NCI-H128 (cell line): ENCODE results near the gene TP53BP2.

ENCODE experiments used
- DNase-seq: peaks from one replicate; lab custom pipeline; 2025; ENCODE audit not compliant: unreplicated experiment; lab: John Stamatoyannopoulos, UW

The TP53BP2 gene

DNA sequence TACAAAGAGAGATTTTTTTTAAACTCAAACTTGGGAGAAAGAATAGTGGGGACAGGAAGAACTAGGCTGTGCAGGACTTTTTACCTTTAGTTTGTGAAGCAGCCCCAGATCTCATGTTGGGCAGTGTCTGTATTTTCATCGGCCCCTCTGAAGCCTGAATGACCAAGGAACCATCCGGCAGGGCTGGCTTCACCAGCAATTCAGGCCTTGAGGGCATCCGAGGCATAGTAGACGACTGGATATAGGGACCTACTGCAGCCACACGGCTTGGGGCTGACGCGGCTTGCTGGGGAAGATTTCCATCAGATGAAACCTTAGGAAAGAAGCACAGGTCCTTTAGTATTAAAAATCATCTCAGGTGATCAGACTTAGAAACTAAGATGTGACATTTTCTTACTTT is 43.7 kb downstream of the TP53BP2 start:
- DNase-seq, result no peak

DNA sequence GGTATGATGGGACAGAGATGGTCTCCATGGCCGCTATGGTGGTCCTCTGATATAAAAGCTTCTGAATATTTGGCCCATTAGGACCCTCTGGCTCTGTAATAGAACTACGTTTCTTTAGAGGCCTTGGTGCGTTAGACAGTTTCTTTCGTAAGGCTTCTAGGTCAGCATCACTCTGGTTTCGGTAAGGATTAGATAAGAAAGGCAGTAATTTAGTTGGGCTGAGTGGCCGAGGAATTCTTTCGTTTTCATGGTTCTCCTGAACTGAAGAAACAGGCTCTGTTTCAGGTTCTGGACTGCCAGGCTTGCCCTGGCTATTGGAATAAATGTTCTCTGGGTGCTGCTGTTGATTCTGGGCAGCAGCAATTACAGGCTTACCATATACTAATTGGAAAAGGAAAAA is 49.5 kb downstream of the TP53BP2 start:
- no peak for DNase-seq

DNA sequence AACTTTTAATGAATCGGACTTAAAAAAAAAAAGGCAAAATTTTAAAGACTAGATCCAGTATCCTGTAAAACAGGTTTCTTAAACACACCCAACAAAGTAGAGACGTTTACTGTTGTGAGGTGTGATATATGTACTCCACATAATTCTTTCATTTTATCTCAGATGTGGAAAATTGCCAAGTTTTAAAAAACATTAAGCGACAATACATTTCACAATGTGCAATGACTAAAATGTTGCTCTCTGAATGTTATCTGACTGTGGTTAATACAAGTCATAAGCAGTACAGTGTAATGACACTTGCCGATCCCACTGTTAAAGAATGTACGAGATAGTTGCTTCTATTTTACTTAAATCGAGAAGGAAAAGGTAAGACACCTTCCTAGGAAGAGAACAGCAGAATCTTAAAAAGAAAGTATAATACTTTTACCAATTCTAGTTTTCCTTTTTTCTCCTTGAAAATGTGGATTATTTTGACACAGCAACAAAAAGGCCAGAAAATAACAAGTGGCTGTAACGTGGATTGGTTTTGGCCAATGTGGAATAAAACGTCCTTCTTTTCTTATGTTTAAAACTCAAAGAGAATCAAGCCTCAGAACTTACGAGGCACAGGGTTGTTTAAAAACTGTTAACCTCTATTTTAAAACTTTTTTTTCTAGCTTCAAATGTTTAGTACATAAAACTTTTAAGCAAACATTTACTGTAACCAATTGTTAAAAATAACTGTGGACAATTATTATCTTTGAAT is 51.4 kb downstream of the TP53BP2 start:
- DNase-seq, result no peak

DNA sequence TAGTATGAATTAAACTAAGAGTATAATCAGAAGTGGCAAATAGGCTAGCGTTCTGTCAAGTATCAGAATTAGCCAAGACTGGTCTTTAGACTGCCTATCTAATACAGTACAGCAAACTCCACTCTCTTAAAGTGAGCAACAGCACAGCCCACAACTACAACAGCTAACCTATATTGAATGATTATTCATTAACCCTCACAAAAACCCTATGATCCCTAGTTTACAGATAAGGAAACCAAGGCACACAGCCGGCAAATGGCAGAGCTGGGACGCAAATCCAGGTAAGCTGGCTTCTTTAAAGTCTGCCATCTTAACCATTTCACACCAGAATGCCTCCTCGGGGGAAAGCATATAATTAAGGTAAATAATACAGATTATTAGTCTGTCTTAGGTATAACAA is 52.0 kb downstream of the TP53BP2 start:
- DNase-seq, result no peak

DNA sequence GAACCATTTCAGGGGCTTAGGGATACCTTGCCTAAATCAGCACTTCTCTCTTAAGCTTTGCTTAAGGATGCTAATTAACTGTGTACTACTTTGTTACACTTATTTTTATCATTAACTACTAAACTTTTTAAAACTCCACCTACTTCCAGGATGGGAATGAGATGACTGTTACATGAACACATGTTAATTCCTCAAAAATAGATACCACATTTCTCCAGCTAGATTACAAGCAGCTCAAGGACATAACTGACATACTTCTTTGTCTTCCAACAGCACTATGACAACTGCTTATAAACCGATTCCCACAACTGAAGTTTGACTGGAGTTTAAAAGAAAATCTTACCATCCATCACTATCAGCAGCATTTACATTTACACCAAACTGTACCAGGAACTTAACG is 53.7 kb downstream of the TP53BP2 start:
- DNase-seq, result no peak

DNA sequence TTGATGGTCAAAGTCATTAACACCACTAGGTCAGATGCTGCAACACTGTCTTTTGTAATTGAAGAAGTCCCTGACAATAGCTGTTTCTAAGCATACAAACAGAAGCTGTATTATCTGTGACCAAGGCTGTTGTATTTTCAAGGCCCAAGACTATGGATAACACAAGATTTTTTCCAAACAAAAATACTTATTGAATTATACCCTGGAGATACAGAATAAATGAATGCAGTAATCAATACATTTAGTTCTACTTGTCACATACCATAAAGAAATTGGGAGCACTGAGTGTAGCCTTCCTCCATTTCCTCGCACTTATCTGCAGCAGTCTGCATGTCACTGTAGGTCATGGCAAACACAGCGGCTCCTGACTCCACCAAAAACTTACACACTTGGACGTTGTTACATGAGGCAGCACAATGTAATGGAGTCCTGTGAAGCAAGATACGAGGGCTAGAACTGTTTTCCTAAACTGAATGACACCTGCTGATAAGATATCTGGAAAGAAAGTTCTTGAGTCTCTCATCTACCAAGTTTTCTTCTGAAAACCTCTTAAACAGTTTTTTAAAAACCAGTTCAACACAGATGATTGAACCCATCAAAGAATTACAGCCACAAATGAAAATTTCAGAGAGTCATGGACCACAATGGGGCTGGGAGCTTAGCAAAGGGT is 56.9 kb downstream of the TP53BP2 start:
- DNase-seq, result no peak

DNA sequence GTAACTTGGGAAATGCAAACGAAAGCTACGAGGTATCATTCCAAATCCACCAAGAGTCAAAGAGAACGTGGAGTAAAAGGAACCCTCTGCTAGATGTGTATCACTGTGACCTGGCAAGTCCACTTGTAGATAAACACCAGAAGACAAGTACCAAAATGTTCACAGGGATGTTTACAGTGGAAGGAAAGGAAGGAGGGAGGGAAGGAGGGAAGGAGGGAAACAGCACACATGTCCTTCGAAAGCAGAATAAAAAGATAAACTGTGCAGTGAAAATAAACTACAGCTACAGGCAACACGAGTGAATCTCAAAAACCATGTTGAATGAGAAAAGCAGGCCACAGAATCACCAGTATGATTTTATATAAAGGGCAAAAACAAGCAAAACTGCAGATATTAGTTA is 59.9 kb downstream of the TP53BP2 start:
- no peak for DNase-seq

DNA sequence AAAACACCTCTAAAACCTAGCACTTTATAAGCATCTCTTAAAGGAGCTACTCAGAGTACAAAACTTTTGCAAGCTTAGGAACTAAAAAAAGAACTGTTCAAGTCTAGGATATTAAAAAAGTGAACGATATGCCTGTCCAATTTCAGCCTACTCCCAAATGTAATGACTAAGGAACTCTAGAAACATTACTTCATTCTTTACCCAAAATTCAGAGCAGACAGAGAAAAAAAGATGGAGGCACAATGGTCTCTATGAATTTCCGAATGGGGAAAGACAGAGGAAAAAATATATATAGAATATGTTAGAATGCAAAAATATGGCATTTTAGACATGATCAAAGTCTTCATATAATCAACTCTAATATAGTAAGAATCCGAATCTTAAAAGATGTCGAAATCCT is 61.2 kb downstream of the TP53BP2 start:
- no peak for DNase-seq

DNA sequence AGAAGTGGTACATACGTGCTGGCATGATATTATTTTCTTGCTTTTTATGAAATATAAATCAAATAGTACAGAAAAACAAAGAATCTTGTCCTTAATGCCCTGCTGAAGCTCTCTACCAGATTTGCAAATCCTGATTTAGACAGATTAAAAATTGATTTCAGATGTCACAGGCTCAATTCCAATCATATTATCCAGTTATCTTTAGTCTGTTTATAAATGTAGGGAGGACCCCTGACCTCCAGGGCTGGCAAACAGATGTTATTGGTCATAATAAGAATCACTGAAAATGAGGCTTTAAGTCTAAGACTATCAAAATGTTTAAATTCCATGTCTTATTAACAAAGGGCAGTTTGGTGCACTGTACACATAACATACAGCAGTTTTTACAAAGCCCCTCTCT is 62.1 kb downstream of the TP53BP2 start:
- DNase-seq, result no peak

DNA sequence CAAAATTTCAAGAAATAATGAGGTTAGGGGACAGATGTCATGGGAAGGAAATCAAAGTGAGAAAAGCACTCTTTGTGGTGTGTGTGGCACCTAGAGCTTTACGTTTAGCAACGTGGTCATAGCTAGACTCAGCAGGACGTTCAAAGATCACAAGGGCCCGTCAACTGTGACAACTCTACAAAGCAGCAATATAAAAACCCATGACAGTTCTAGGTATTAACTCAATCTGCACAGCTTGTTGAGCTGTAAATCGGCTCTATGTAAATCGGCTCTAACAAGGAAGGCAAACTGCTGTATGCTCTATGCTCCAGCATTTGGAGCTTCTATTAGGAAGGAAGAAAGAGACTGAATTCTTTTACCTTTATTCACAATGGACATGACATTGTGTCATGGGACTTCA is 64.8 kb downstream of the TP53BP2 start:
- no peak for DNase-seq

DNA sequence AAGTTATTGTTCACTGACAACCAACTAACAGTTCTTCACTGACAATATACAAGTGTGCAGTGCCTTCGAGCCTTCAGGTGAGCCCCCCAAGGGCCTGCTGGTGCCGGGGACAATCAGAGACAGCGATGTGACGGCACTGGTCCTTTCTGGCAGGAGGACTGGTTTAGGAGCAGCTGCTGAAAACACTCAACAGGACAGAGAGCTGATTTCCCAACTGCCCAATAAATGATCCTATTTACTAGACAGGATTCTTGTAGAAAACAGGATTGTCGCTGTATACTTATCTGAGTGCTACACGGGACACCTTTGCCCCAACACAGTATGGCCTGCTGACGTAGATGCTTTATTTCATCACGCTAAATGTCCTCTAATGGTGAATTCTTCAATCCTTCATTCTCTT is 65.4 kb downstream of the TP53BP2 start:
- DNase-seq, result no peak

DNA sequence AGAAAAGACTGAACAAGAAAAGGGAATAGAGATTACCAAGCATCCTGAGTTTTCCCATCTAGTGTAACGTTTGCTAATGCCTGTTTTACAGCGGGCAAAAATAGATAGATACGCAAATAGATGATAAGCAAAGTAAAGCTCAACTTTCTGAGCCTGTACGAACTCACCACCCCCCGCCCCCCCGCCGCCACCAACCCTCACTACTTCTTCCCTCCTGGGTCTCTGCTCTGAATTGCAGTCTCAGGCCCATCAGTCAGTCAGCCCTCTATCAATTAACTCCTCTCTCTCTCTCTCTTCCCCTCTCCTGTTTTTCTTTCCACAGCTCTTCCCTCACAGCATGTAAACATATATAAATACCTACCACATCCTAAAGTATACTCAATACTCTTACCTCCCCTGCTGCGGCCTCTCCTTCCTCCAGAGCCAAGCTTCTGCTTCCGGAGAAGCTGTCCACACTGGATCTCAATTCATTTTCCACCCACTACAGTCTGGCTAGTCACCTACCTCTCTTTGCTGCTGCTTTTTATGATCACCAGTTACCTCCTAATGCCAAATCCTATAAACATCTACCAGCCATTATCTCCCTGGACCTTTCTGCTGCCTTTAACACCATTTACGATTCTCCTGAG is 68.8 kb downstream of the TP53BP2 start:
- no peak for DNase-seq

DNA sequence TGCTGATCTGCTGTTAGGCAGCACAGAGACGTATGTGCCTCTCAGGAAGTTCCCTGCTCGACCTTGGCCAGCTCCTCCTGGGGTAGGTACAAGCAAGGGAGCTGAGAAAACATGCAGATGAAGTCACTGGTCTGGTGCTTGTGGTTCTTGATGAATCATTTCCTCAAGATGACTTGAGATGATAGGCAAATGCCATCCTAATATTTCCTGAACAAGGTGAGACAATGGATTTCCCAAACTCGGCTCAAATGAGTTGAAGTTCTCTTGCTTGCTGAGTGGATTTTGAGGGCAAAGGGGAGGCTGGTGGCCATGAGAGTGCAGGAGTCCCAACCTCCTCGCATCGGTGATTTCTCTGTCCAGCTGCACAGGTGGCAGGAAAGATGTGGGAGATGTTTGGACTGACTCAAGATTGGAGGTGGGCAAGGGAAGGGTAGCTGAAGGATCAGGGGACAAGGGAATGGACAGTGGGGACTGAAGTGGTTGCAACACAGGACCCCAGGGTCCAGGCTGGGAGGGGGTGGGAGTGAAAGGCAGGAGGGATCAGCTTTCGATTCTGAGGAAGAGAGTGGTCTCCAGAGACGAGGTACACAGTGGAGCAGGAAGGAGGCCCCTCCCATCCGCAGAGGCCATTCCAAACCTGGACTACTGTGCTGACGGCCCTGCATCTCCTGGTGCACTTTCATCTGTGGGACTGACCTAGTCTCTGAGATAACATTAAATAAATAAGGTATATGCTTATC is 69.5 kb downstream of the TP53BP2 start:
- no peak for DNase-seq

DNA sequence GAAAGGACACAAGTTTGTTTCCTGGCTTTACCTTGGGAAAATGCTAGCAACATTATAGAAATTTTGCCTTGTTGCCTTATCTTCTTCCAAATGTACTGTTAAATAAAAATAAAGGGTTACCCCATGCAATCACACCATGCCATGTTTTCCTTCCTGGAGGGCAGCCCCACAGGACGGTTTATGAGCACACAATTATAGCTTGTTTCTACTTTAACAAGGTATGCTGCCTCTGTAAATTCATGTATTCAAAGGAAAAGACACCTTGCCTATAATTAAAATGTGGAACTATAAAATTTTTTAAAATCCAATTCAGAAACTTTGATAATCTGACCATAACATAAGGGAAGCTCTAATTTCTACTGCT is 70.1 kb downstream of the TP53BP2 start:
- DNase-seq, result no peak

DNA sequence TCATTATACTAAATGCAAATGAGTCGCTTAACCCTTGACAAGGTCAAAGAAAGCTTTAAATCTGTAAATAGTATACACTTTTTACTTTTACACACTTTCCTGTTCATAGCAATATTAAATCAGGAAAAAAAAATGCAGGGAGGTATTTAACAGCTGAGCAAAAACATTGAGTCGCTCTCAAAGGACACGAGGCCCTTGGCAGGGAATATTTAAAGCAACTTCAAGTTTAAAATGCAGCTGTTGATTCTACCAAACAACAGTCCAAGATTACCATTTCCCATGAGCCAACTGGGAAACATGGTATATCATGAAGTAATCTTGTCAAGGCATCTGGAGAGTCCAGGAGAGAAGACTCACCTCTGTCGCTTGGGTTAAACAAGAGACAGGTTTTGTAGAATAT is 70.7 kb downstream of the TP53BP2 start:
- no peak for DNase-seq

DNA sequence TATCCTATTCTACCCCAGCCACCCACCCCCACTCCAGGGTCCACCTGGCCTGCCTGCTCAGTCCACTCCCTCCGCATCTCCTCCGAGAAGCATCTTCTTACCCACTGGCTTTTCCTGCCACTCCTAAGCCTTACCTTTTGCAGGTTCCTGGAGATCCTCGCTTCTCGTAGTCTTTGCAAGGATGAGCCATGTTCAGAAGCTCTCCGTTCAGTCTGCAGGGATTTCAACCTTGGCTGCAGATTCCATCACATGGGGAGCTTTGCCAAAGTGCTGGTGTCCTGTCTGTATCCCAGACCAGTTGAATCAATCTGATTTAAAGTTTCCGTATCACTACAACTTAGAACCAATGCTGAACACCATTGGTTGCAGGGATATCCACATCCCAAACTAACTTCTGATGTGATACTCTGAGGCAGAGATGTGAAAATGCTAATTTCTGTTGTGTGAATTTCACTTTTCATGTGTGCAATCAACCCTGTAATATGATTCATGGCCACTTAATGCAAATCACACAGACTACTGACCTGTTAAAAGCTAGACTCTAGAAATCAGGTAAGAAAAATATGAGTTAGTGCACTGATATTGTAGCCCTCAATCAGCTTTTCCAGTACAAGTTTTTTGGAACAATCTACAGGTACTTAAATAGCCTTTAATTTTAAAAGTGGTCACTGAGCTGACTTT is 71.5 kb downstream of the TP53BP2 start:
- no peak for DNase-seq

DNA sequence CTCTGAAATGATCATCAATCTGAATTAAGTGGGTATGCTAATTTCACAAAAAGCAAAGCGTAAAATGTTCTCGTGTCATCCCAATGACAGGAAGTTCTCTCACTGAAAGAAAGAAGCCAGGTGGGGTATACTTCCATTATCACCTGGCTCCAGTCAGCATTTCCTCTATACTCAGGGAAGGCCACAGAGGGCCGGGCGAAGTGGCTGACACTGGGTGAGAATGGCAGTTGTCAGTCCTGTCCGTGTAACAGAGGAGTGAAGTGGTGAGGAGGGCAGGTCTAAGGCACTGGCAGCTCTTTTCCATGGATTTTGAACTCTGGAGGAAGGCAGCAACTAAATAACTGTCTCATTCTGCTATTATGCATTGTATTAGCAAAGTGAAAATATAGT is 73.0 kb downstream of the TP53BP2 start:
- DNase-seq, result no peak

DNA sequence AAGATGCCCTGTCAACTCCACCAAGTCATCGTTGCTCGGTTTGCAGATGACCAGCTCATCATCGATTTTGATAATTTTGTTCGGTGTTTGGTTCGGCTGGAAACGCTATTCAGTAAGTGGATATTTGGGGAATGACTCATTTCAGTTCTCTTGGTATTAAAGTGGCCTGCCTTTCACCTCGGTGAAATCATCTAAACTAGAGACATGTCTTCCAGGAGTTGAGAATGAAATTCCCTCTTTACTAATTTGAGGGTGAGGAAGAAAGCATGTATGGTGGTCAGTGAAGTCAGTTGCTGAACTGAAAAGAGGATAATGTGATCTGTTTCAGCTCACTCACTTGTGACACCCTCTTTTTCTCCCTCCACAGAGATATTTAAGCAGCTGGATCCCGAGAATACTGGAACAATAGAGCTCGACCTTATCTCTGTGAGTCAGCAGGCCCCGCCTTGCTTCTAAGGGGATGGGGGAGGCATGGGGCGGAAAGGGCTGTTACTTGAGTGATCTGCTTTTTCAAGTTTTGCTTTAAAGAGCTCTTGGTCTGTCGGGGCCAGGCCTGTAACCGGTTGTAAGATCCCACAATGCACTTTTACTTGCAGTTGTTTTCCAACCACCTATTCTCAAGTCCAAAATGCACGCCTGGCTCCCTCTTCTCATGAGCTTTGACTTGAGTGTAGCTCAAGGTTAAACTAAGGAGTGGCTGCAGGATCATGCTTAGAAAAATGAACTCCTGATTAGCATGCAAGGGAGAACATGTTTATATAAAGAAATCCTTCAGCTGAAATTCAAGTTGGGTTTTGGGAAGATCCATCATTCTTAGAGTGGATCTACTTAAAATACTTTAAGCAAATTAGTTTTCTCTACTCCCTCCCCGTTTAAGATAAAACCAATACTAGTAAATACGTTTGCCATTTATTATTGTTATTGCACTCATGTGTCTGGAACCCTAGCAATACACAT is 73.7 kb downstream of the TP53BP2 start:
- no peak for DNase-seq

DNA sequence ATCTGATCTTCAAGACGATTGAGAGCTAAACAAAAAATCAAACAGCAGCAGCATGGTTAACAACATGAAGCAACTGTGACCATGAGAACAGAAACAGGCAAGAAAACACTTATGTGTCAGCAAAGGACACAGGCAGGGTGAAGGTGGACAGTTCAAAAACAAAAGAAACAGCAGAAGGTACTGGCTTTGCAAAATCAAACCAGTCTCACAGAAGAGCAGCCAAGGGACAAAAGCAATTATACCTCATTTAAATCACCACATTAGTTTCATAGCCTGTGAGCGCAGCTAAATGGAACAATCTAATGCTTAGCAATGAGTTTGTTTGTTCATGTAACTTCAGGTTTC is 74.3 kb downstream of the TP53BP2 start:
- no peak for DNase-seq

DNA sequence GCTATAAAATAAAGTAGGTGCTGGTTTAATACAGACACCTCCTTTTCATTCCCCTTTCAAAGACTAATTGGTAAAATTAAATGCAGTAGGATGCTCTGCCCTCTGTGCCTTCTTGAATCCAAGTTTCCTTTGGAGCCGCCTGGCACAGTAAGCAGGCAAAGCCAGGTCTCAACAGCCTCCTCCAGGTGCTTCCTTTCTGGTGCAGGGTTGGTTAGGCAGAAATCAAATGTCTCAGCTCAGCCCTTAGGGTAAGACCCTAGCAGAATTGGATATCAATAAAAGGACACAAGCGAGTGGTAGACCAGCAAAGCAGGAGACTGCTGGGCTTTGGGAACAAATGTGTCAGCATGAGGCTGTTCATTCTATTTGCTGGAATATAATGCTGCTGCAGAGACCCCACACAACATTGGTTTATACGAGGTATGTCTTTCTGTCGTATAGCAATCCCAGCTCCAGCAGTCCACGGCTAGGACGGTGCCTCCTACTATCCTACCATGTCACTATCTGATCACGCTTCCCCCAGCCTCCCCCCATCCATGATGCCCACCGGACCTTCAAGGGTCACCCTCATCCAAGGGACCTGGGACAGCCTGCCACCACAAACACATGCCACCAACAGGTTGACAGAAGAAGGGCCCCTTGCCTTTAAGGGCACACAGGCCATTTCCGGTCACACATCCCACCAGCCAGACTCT is 75.0 kb downstream of the TP53BP2 start:
- no peak for DNase-seq
